Activated CD8-positive, alpha-beta T cell treated with anti-CD3 and anti-CD28 coated beads for 36 hours (primary cell): Measurements from ENCODE around the gene PCNX2. TPM values are rescaled to one million over a fixed set of nuclear protein-coding genes. Genes with fewer than 3 reads are reported as not detected.
A peak's percentile ranks its signal among the peaks of the same experiment; 100 is the strongest.

Source experiments
- ATAC-seq: fragments of 200-7000 bp; cut with Tn5 transposase; one replicate; pipeline ENCODE4 v1.10.0; 2021; ENCODE audit warnings: mild to moderate bottlenecking, moderate library complexity
- CTCF ChIA-PET: fragments of 350-600 bp; sonication (Branson Sonifier 250); formaldehyde crosslinking; loops from one replicate; lab custom pipeline; 2021; ENCODE audit warnings: antibody characterized with exemption; lab: Charles Lee
- POLR2A ChIA-PET: fragments of 350-600 bp; sonication (Branson Sonifier 250); formaldehyde crosslinking; loops from one replicate; lab custom pipeline; 2021; ENCODE audit warnings: antibody characterized with exemption; lab: Charles Lee
- DNase-seq: peaks from one replicate; pipeline ENCODE4 v3.0.0-alpha.2; 2020
- H3K27ac Mint-ChIP-seq: one replicate; pipeline ENCODE4 v1.8.0; 2021; ENCODE audit warnings: mild to moderate bottlenecking, mixed read lengths
- H3K27me3 Mint-ChIP-seq: one replicate; pipeline ENCODE4 v1.8.0; 2021; ENCODE audit warnings: mixed read lengths
- H3K36me3 Mint-ChIP-seq: one replicate; pipeline ENCODE4 v1.8.0; 2021; ENCODE audit warnings: low read depth, mixed read lengths
- H3K4me1 Mint-ChIP-seq: one replicate; pipeline ENCODE4 v1.8.0; 2021; ENCODE audit warnings: low read depth, mixed read lengths
- H3K4me3 Mint-ChIP-seq: one replicate; pipeline ENCODE4 v1.8.0; 2021; ENCODE audit warnings: mild to moderate bottlenecking, moderate library complexity, mixed read lengths
- H3K9me3 Mint-ChIP-seq: one replicate; pipeline ENCODE4 v1.8.0; 2021; ENCODE audit warnings: mixed read lengths
- intact Hi-C: fragments of 100-400 bp; cut with micrococcal nuclease; formaldehyde crosslinking; loops from one replicate; pipeline ENCODE4 v1.10.0; 2022
- total RNA-seq, 2 experiments: library from RNA; stranded (reverse); gene quantifications; one replicate each; pipeline ENCODE4 v1.2.3, GENCODE V29; 2021
- TF ChIP-seq, protein P1 (sequence below): fragments of 200-600 bp; IDR thresholded peaks from one replicate; pipeline ENCODE4 v1.8.0; 2022; ENCODE audit warnings: antibody characterized with exemption, mild to moderate bottlenecking

PCNX2 gene
- total RNA-seq, 2 experiments from 2014 or later, result 14.4 to 14.9 TPM

DNA sequence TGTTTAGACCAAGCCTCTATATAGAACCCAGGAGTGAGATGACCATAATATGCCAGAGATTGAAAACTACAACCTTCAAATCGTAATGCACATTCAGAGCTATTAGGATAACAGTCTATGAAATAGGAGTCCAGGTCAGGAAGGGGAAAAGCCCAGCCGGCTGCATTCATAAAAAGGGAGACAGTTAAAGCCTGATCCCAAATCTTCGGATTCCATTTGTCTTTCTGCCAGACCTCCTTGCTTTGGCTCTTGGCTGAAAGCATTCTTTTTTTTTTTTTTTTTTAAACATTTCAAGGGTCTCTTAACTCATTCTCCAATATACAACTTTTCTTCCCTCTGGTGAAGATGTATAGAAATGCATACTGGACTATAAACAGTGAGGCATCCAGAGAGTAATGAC is 264.0 kb downstream of the PCNX2 start:
- H3K4me1 Mint-ChIP-seq, result peaks cover 6% of the 10 kb centered on the region
- intact Hi-C loops, result no loop called here
- H3K27me3 Mint-ChIP-seq, result no peaks in the 10 kb centered on the region
- no peaks in the 10 kb centered on the region for H3K36me3 Mint-ChIP-seq
- no peaks in the 10 kb centered on the region for H3K9me3 Mint-ChIP-seq
- H3K27ac Mint-ChIP-seq, result no peak overlapping the region
- TF ChIP-seq, protein P1, sequence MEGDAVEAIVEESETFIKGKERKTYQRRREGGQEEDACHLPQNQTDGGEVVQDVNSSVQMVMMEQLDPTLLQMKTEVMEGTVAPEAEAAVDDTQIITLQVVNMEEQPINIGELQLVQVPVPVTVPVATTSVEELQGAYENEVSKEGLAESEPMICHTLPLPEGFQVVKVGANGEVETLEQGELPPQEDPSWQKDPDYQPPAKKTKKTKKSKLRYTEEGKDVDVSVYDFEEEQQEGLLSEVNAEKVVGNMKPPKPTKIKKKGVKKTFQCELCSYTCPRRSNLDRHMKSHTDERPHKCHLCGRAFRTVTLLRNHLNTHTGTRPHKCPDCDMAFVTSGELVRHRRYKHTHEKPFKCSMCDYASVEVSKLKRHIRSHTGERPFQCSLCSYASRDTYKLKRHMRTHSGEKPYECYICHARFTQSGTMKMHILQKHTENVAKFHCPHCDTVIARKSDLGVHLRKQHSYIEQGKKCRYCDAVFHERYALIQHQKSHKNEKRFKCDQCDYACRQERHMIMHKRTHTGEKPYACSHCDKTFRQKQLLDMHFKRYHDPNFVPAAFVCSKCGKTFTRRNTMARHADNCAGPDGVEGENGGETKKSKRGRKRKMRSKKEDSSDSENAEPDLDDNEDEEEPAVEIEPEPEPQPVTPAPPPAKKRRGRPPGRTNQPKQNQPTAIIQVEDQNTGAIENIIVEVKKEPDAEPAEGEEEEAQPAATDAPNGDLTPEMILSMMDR, result no peak
- H3K4me3 Mint-ChIP-seq, result no peak overlapping the region
- DNase-seq (no peak), ATAC-seq (no peak)
- CTCF ChIA-PET, result interaction anchor here (0.6 kb wide), 1 partner anchor 56 kb away, joined by 3 read pairs; no protein-coding TSS in a partner anchor
- POLR2A ChIA-PET, result no interaction called here

DNA sequence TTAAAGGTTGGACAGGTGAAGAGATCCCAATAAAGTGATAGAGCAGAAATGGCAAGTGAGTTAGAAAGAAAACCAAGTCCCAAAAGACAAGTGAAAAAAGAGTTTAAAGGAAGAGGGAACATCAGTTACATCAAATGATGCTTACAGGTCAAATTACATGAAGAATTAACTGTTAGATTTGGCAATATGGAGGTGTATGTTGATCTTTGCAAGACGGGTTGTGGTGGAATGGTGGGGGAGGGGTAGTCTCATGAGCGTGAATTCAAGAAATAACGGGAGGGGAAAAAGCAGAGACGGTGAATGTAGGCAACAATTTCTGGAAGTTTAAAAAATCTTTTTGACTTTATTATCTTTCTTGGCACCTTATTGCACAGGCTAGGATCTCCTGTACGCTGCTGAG is 268.5 kb downstream of the PCNX2 start:
- Mint-ChIP-seq H3K9me3 (no peaks in the 10 kb centered on the region), H3K27ac (no peak overlapping the region), H3K27me3 (no peaks in the 10 kb centered on the region), H3K4me1 (no peaks in the 10 kb centered on the region), H3K36me3 (peaks cover 2% of the 10 kb centered on the region), H3K4me3 (no peak overlapping the region)
- ChIA-PET POLR2A (no interaction called here), CTCF (no interaction called here)
- DNase-seq (no peak), ATAC-seq (no peak)
- intact Hi-C loops, result no loop called here
- TF ChIP-seq, protein P1, result no peak

DNA sequence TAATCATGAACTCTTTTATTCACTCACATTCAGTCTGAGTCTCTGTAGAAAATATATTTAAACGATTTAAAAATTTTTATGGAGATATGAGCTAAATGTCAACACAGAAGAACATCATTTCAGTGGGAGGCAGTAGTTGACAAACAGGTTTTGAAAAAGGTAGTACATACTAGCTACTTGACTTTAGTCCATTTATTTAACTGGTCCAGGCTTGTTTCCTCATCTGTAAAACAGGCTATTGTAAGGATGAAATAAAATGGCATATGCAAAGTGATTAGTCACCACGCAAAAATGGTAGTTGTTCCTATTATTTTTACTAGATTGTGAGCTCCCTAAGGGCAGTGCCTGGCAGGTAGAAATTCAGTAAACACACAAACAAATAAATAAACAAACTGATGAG is 270.0 kb downstream of the PCNX2 start:
- TF ChIP-seq, protein P1, result no peak
- Mint-ChIP-seq H3K4me1 (no peaks in the 10 kb centered on the region), H3K27ac (no peak overlapping the region), H3K4me3 (no peak overlapping the region), H3K36me3 (peaks cover 2% of the 10 kb centered on the region), H3K27me3 (no peaks in the 10 kb centered on the region), H3K9me3 (no peaks in the 10 kb centered on the region)
- intact Hi-C loops, result no loop called here
- no peak for DNase-seq
- POLR2A ChIA-PET, result no interaction called here
- no peak for ATAC-seq
- CTCF ChIA-PET, result interaction anchor here (0.7 to 1.0 kb wide), 2 partner anchors 119 to 200 kb away, joined by 3 read pairs; no protein-coding TSS in a partner anchor

DNA sequence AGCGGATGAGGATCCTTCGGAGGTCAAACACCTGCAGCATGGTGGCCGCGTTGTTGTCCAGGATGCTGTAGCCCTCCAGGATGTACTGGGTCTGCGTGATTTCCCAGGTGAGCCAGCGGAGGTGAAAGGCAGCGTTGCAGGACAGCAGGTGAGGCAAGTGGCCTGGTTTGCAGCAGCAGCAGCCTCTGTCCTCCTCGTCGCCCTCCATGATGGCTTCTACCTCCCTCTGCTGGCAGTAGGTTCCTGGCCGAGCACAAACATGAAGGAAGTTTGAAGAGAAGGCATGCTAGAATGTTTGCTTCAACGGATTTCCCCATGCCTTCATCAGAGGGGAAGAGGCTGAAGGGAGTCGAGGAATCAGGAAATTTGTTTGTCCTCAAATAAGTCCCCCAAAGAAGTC is 270.4 kb downstream of the PCNX2 start:
- no peaks in the 10 kb centered on the region for H3K9me3 Mint-ChIP-seq
- no peak for ATAC-seq
- intact Hi-C loops, result no loop called here
- ChIA-PET CTCF (interaction anchor here (0.7 to 1.0 kb wide), 2 partner anchors 119 to 199 kb away, joined by 3 read pairs; no protein-coding TSS in a partner anchor), POLR2A (no interaction called here)
- DNase-seq, result peak; percentile 20
- H3K36me3 Mint-ChIP-seq, result peaks cover 2% of the 10 kb centered on the region
- no peaks in the 10 kb centered on the region for H3K4me1 Mint-ChIP-seq
- no peak overlapping the region for H3K27ac Mint-ChIP-seq
- no peak overlapping the region for H3K4me3 Mint-ChIP-seq
- TF ChIP-seq, protein P1, result no peak
- no peaks in the 10 kb centered on the region for H3K27me3 Mint-ChIP-seq

DNA sequence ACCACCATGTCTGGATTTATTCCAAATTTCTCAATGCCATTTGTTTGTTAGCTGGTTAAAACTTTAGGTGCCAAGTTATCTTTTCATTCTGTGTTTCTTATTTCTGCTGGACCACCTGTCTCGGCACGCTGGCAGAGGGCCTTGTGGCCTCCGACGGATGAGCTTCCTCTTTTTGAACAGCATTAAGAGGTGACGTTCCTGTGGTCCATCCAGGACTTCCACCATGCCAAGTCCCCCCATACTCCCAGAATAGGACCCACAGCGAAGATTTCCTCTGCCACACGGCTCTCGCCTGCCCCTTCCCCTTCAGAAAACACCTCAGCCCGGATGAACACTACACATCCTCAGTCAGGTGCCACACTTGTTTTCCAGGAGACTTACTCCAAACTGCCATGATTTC is 271.3 kb downstream of the PCNX2 start:
- TF ChIP-seq, protein P1, result no peak
- H3K9me3 Mint-ChIP-seq, result no peaks in the 10 kb centered on the region
- intact Hi-C loops, result no loop called here
- H3K4me3 Mint-ChIP-seq, result no peak overlapping the region
- ATAC-seq, result no peak
- H3K27me3 Mint-ChIP-seq, result no peaks in the 10 kb centered on the region
- ChIA-PET CTCF (no interaction called here), POLR2A (interaction anchor here (0.9 kb wide), 1 partner anchor 24 kb away, joined by 4 read pairs; no protein-coding TSS in a partner anchor)
- peaks cover 2% of the 10 kb centered on the region for H3K36me3 Mint-ChIP-seq
- no peaks in the 10 kb centered on the region for H3K4me1 Mint-ChIP-seq
- H3K27ac Mint-ChIP-seq, result no peak overlapping the region
- no peak for DNase-seq
